ENCODE data around the gene NPPB. TPM values are rescaled to one million over a fixed set of nuclear protein-coding genes. Genes with fewer than 3 reads are reported as not detected.

The NPPB gene
- polyA plus RNA-seq, 1 donor (not counting 4 experiments of a cell fraction or from before 2014, with no cell fraction given) = not detected

DNA sequence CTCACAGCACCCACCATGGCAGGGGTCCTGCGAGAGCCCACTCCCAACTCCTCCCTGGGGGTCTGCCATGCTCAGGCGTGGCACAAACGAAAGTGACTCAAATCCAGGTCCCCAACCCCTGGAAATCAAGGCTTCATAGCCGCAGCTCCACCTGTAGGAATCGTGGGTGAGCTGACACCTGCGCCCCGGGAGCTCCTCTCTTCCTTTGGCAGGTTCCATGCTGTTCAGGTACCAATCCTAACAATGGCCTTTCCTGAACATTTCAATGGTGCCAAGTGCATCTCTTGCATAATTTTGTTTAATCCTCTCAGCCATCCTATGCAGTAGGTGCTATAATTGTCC lies 28.9 kb upstream of the NPPB start:
- H3K4me2 ChIP-seq (ENCODE audit: control insufficient read depth, extremely low read depth, insufficient read depth, low read depth, low read length) = no peak overlapping the region
- FAIRE-seq (no peak), DNase-seq (ENCODE audit: low read depth, low spot score) (no peak)
- no peaks in the 10 kb centered on the region for H3K36me3 ChIP-seq (ENCODE audit: control insufficient read depth in 2 of 2, extremely low read depth in 1 of 2, insufficient read depth in 2 of 2, low read length in 2 of 2)
- no peaks in the 10 kb centered on the region for H3K9me1 ChIP-seq (ENCODE audit: control insufficient read depth, extremely low read depth, insufficient read depth, low read length)
- no peak for TF ChIP-seq EZH2 (IDR thresholded peaks at IDR 0.05; ENCODE audit: low read length)
- TF ChIP-seq, protein P1, sequence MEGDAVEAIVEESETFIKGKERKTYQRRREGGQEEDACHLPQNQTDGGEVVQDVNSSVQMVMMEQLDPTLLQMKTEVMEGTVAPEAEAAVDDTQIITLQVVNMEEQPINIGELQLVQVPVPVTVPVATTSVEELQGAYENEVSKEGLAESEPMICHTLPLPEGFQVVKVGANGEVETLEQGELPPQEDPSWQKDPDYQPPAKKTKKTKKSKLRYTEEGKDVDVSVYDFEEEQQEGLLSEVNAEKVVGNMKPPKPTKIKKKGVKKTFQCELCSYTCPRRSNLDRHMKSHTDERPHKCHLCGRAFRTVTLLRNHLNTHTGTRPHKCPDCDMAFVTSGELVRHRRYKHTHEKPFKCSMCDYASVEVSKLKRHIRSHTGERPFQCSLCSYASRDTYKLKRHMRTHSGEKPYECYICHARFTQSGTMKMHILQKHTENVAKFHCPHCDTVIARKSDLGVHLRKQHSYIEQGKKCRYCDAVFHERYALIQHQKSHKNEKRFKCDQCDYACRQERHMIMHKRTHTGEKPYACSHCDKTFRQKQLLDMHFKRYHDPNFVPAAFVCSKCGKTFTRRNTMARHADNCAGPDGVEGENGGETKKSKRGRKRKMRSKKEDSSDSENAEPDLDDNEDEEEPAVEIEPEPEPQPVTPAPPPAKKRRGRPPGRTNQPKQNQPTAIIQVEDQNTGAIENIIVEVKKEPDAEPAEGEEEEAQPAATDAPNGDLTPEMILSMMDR (optimal IDR thresholded peaks at IDR 0.05 in 1 of 3, IDR thresholded peaks at IDR 0.05 in 1 of 3, conservative IDR thresholded peaks at IDR 0.05 in 1 of 3; ENCODE audit: extremely low read depth in 1 of 3, insufficient read depth in 2 of 3, low read length in 3 of 3) = no peak
- dilution Hi-C loops (cut with MboI; ENCODE audit: extremely low pct_ligation_motif_present, low sequenced_read_pairs) = no loop called here
- no peak overlapping the region for H2AFZ ChIP-seq (ENCODE audit: control insufficient read depth, low read length)
- peaks cover 3% of the 10 kb centered on the region for H4K20me1 ChIP-seq (ENCODE audit: control insufficient read depth, extremely low read depth, insufficient read depth, low read length)
- no peak overlapping the region for H3K27ac ChIP-seq (ENCODE audit: control insufficient read depth, insufficient read depth, low read length)
- H3K27me3 ChIP-seq (ENCODE audit: control insufficient read depth, extremely low read depth, insufficient read depth, low read length) = no peaks in the 10 kb centered on the region
- no peak overlapping the region for H3K4me3 ChIP-seq (ENCODE audit: control insufficient read depth in 2 of 3, extremely low read depth in 1 of 3, insufficient read depth in 2 of 3, low read depth in 1 of 3, low read length in 3 of 3)
- no peaks in the 10 kb centered on the region for H3K79me2 ChIP-seq (ENCODE audit: control insufficient read depth, insufficient read depth, low read length)
- H3K9me3 ChIP-seq (ENCODE audit: control insufficient read depth, low read depth, low read length) = no peaks in the 10 kb centered on the region
- H3K4me1 ChIP-seq (ENCODE audit: control insufficient read depth, extremely low read depth, insufficient read depth, low read length) = no peaks in the 10 kb centered on the region
- H3K9ac ChIP-seq (ENCODE audit: control insufficient read depth, extremely low read depth, insufficient read depth, low read length) = no peak overlapping the region

DNA sequence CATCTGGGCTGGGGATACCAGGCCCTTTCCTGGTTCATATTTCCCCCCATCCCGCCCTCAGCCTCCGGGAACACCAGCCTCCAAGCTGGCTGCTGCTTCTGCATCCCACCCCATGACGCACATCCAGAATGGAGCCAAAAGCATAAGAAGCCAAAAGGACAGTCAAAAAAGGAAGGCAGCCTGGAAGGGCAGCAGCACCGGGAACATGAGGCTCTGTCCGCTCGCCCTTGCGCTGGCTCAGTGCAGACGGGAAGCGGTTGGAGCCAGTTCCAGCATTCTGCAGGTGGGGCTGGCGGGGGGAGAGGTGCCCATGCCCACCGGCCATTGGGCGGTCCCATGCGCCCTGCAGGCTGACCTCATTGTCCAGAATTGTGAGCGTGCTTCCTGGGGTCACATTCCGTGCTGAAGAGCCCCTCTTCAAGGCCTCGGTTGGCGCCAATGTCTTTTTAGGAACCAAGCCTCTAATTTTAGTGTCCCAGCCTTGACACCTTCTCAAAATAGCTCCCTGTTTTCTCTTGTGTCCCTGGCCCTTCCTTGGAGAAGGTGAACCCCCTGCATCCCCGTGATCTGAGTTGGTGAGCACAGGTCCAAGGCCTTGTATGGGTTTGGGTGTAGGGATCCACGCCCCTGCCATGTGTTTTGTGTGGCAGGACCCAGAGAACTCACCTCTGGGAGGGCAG lies 28.4 kb upstream of the NPPB start:
- Histone ChIP-seq H2AFZ (ENCODE audit: control insufficient read depth, low read length) (no peak overlapping the region), H3K4me2 (ENCODE audit: control insufficient read depth, extremely low read depth, insufficient read depth, low read depth, low read length) (no peak overlapping the region), H3K36me3 (ENCODE audit: control insufficient read depth in 2 of 2, extremely low read depth in 1 of 2, insufficient read depth in 2 of 2, low read length in 2 of 2) (no peaks in the 10 kb centered on the region), H3K27ac (ENCODE audit: control insufficient read depth, insufficient read depth, low read length) (no peak overlapping the region), H3K4me1 (ENCODE audit: control insufficient read depth, extremely low read depth, insufficient read depth, low read length) (no peaks in the 10 kb centered on the region), H3K9me1 (ENCODE audit: control insufficient read depth, extremely low read depth, insufficient read depth, low read length) (no peaks in the 10 kb centered on the region), H3K79me2 (ENCODE audit: control insufficient read depth, insufficient read depth, low read length) (no peaks in the 10 kb centered on the region), H4K20me1 (ENCODE audit: control insufficient read depth, extremely low read depth, insufficient read depth, low read length) (peaks cover 3% of the 10 kb centered on the region), H3K9me3 (ENCODE audit: control insufficient read depth, low read depth, low read length) (no peaks in the 10 kb centered on the region), H3K27me3 (ENCODE audit: control insufficient read depth, extremely low read depth, insufficient read depth, low read length) (no peaks in the 10 kb centered on the region), H3K9ac (ENCODE audit: control insufficient read depth, extremely low read depth, insufficient read depth, low read length) (no peak overlapping the region), H3K4me3 (ENCODE audit: control insufficient read depth in 2 of 3, extremely low read depth in 1 of 3, insufficient read depth in 2 of 3, low read depth in 1 of 3, low read length in 3 of 3) (no peak overlapping the region)
- DNase-seq (ENCODE audit: low read depth, low spot score) (no peak), FAIRE-seq (no peak)
- TF ChIP-seq EZH2 (IDR thresholded peaks at IDR 0.05; ENCODE audit: low read length) = no peak
- TF ChIP-seq, protein P1 (optimal IDR thresholded peaks at IDR 0.05 in 1 of 3, IDR thresholded peaks at IDR 0.05 in 1 of 3, conservative IDR thresholded peaks at IDR 0.05 in 1 of 3; ENCODE audit: extremely low read depth in 1 of 3, insufficient read depth in 2 of 3, low read length in 3 of 3) = no peak
- dilution Hi-C loops (cut with MboI; ENCODE audit: extremely low pct_ligation_motif_present, low sequenced_read_pairs) = no loop called here

All from keratinocyte (primary cell).